HepG2 (cell line): Measurements from ENCODE around the gene SSC4D. TPM values are rescaled to one million over a fixed set of nuclear protein-coding genes. Genes with fewer than 3 reads are reported as not detected.

ENCODE experiments used
- AKAP8 ChIP-seq: sonication (generic); formaldehyde crosslinking; IDR thresholded peaks from 2 replicates; pipeline ENCODE4 v1.5.1; 2020; ENCODE audit warnings: mild to moderate bottlenecking, missing genetic modification reagents
- CEBPB ChIP-seq: IDR thresholded peaks from 2 replicates; pipeline ENCODE4 v1.6.1; 2011; ENCODE audit warnings: low read depth, low read length, improper control_type of control experiment, borderline replicate concordance
- HHEX ChIP-seq: IDR thresholded peaks from 2 replicates; pipeline ENCODE4 v1.6.1; 2016; ENCODE audit warnings: control low read depth
- HOXD1 ChIP-seq: sonication (generic); formaldehyde crosslinking; IDR thresholded peaks from 2 replicates; pipeline ENCODE4 v1.5.0; 2020; ENCODE audit warnings: missing genetic modification reagents
- IKZF1 ChIP-seq: fragments of 450-650 bp; IDR thresholded peaks from 2 replicates; pipeline ENCODE4 v1.7.1; 2016
- LCORL ChIP-seq, 2 experiments: fragments of 450-650 bp in 1 of 2; sonication (generic) in 1 of 2; formaldehyde crosslinking in 1 of 2; IDR thresholded peaks; 2 replicates each; pipeline versions ENCODE4 v1.5.0 to v1.6.1; 2017 to 2020; ENCODE audit warnings: antibody characterized with exemption in 1 of 2, missing genetic modification reagents in 1 of 2
- MAFF ChIP-seq: IDR thresholded peaks from 2 replicates; pipeline ENCODE4 v1.6.1; 2011; ENCODE audit warnings: low read depth, low read length, improper control_type of control experiment
- MAFG ChIP-seq: sonication (generic); formaldehyde crosslinking; IDR thresholded peaks from 2 replicates; pipeline ENCODE4 v1.5.1; 2020; ENCODE audit warnings: mild to moderate bottlenecking, missing genetic modification reagents
- PHB2 ChIP-seq: fragments of 450-650 bp; IDR thresholded peaks from 2 replicates; pipeline ENCODE4 v1.6.1; 2018; ENCODE audit not compliant: partially characterized antibody
- SRSF9 ChIP-seq: fragments of 200-400 bp; formaldehyde crosslinking; IDR thresholded peaks from 2 replicates; pipeline ENCODE4 v1.6.1; 2018; ENCODE audit warnings: borderline replicate concordance, mild to moderate bottlenecking, low read depth, low read length; ENCODE audit not compliant: insufficient read depth, poor library complexity, severe bottlenecking
- TBX3 ChIP-seq: fragments of 450-650 bp; IDR thresholded peaks from 2 replicates; pipeline ENCODE4 v1.6.1; 2017; ENCODE audit warnings: antibody characterized with exemption, mild to moderate bottlenecking, inconsistent platforms, borderline replicate concordance
- THRA ChIP-seq: sonication (generic); formaldehyde crosslinking; IDR thresholded peaks from 2 replicates; pipeline ENCODE4 v1.4.0; 2020; ENCODE audit warnings: missing genetic modification reagents, borderline replicate concordance
- ZBTB37 ChIP-seq: sonication (generic); formaldehyde crosslinking; IDR thresholded peaks from 2 replicates; pipeline ENCODE4 v1.4.0; 2020; ENCODE audit warnings: mild to moderate bottlenecking, missing genetic modification reagents
- ZMYM2 ChIP-seq: sonication (generic); formaldehyde crosslinking; IDR thresholded peaks from 2 replicates; pipeline ENCODE4 v1.8.0; 2022; ENCODE audit warnings: mild to moderate bottlenecking, missing genetic modification reagents
- ZMYM4 ChIP-seq: sonication (generic); formaldehyde crosslinking; IDR thresholded peaks from 2 replicates; pipeline ENCODE4 v1.8.1; 2023; ENCODE audit warnings: mild to moderate bottlenecking, missing genetic modification reagents
- ZNF282 ChIP-seq: fragments of 450-650 bp; IDR thresholded peaks from 2 replicates; pipeline ENCODE4 v1.6.1; 2018; ENCODE audit not compliant: partially characterized antibody
- ZNF407 ChIP-seq: sonication (generic); formaldehyde crosslinking; IDR thresholded peaks from one replicate; pipeline ENCODE4 v1.5.1; 2020; ENCODE audit warnings: mild to moderate bottlenecking, missing genetic modification reagents; ENCODE audit errors: not compliant biosample characterization
- ZNF563 ChIP-seq: sonication (generic); formaldehyde crosslinking; IDR thresholded peaks from 2 replicates; pipeline ENCODE4 v1.8.0; 2022; ENCODE audit warnings: mild to moderate bottlenecking, moderate library complexity, missing genetic modification reagents
- ZNF572 ChIP-seq: sonication (generic); formaldehyde crosslinking; IDR thresholded peaks from 2 replicates; pipeline ENCODE4 v1.5.1; 2020; ENCODE audit warnings: mild to moderate bottlenecking, missing genetic modification reagents
- ZNF7 ChIP-seq: IDR thresholded peaks from 2 replicates; pipeline ENCODE4 v1.6.1; 2016; ENCODE audit warnings: missing biosample characterization, missing genetic modification reagents
- polyA plus RNA-seq, 8 experiments: library from polyadenylated mRNA; depleted of rRNA in 3 of 8; stranded (reverse) in 7 of 8; unstranded in 1 of 8; fragments of >200 nt; fragmentation: Illumina TruSeq in 4 of 8; extraction: Trizol in 4 of 8; gene quantifications; 2 replicates each; pipeline versions ENCODE4 v1.2.1 to v1.2.3, GENCODE V29; 2011 to 2016; ENCODE audit warnings: low read depth in 4 of 8, missing spikeins in 1 of 8, mixed read lengths in 1 of 8; ENCODE audit not compliant: insufficient read depth in 1 of 8
- total RNA-seq, 5 experiments: library from RNA; depleted of rRNA; stranded (reverse); fragments of >200 nt; fragmentation: Illumina TruSeq; extraction: Trizol; gene quantifications; 2 replicates each; pipeline ENCODE4 v1.2.3, GENCODE V29; 2016; ENCODE audit warnings: low read depth in 1 of 5

SSC4D gene
- total and polyA plus RNA-seq, 2 of the 13 experiments (the other 11 are each of a cell fraction or from before 2014, with no cell fraction given) = 33.3 to 63.8 TPM

- TF ChIP-seq ZNF407 (CRISPR knock-in tag) (no peak), ZBTB37 (CRISPR knock-in tag) (no peak), LCORL (IDR thresholded peaks at IDR 0.05) (no peak), LCORL (CRISPR knock-in tag; IDR thresholded peaks at IDR 0.05) (peak; percentile 67; the same call in 1 of the 2 replicates), ZNF282 (no peak), AKAP8 (CRISPR knock-in tag) (no peak), IKZF1 (no peak), MAFF (no peak), HHEX (CRISPR knock-in tag) (peak; percentile 63; the same call in 1 of the 2 replicates), THRA (CRISPR knock-in tag) (0 out of 2 replicates have a peak, but pooled peaks have one; percentile 15), MAFG (CRISPR knock-in tag) (no peak), CEBPB (peak; percentile 93), HOXD1 (CRISPR knock-in tag) (no peak), PHB2 (no peak), ZNF572 (no peak), ZMYM4 (CRISPR knock-in tag) (peak; percentile 41), ZMYM2 (CRISPR knock-in tag) (peak; percentile 69), TBX3 (peak; percentile 73; the same call in 1 of the 2 replicates), SRSF9 (no peak), ZNF7 (no peak), ZNF563 (no peak)
Observed at GRCh38 chr7:76343931-76344321, 65.6 kb downstream of the SSC4D start (continued).
